K562 (cell line): ENCODE measurements around the gene PODXL. TPM values are rescaled to one million over a fixed set of nuclear protein-coding genes. Genes with fewer than 3 reads are reported as not detected.

Experiments
- ASH1L ChIP-seq: fragments of 450-650 bp; IDR thresholded peaks from 2 replicates; pipeline ENCODE4 v1.6.1; 2018; ENCODE audit warnings: borderline replicate concordance, mild to moderate bottlenecking, low read depth; ENCODE audit not compliant: partially characterized antibody
- BCOR ChIP-seq: fragments of 450-650 bp; IDR thresholded peaks from 2 replicates; pipeline ENCODE4 v1.6.1; 2016
- ETV6 ChIP-seq, 3 experiments: fragments of 150-350 bp in 1 of 3; sonication (generic) in 1 of 3; formaldehyde crosslinking in 1 of 3; IDR thresholded peaks; 2 replicates each; pipeline versions ENCODE4 v1.6.1 to v1.8.0; 2014 to 2022; ENCODE audit warnings: borderline replicate concordance in 2 of 3, low read depth in 2 of 3, antibody characterized with exemption in 1 of 3, low read length in 1 of 3, mild to moderate bottlenecking in 1 of 3, missing genetic modification reagents in 1 of 3
- FOS ChIP-seq: IDR thresholded peaks from 3 replicates; pipeline ENCODE4 v1.6.1; 2011; ENCODE audit not compliant: insufficient read length; ENCODE audit errors: extremely low read depth
- KLF16 ChIP-seq: IDR thresholded peaks from 2 replicates; pipeline ENCODE4 v1.6.1; 2016; ENCODE audit warnings: antibody characterized with exemption
- NFE2 ChIP-seq: IDR thresholded peaks from 2 replicates; pipeline ENCODE4 v1.6.1; 2014; ENCODE audit warnings: antibody characterized with exemption, low read depth
- NR2C2 ChIP-seq, 2 experiments: fragments of 200-800 bp in 1 of 2; sonication (Bioruptor generic) in 1 of 2; sonication (generic) in 1 of 2; formaldehyde crosslinking in 1 of 2; IDR thresholded peaks; 2 replicates each; pipeline versions ENCODE4 v1.6.1 to v1.8.0; 2016 to 2022; ENCODE audit warnings: mild to moderate bottlenecking in 1 of 2, missing compliant biosample characterization in 1 of 2, missing genetic modification characterization in 1 of 2, missing genetic modification reagents in 1 of 2
- ZNF217 ChIP-seq: sonication (generic); formaldehyde crosslinking; IDR thresholded peaks from 2 replicates; pipeline ENCODE4 v1.8.0; 2022; ENCODE audit warnings: mild to moderate bottlenecking, missing genetic modification reagents
- ZNF785 ChIP-seq: fragments of 250-450 bp; sonication (Bioruptor Pico); IDR thresholded peaks from 2 replicates; pipeline ENCODE4 v1.4.0; 2020; ENCODE audit warnings: mild to moderate bottlenecking
- polyA plus RNA-seq, 8 experiments: library from polyadenylated mRNA; depleted of rRNA in 4 of 8; stranded (reverse) in 5 of 8; unstranded in 3 of 8; fragments of >200 nt; fragmentation: Nextera tagmentation in 2 of 8; fragmentation: Illumina TruSeq in 1 of 8; extraction: Ambion mirVana in 2 of 8; extraction: Trizol in 1 of 8; gene quantifications; 2 replicates each; pipeline versions ENCODE4 v1.2.1 to v1.2.3, GENCODE V29; 2011 to 2014; ENCODE audit warnings: inconsistent platforms in 1 of 8, missing spikeins in 1 of 8
- total RNA-seq, 7 experiments: library from RNA; depleted of rRNA in 6 of 7; stranded (reverse); fragments of >200 nt in 6 of 7; fragmentation: Illumina TruSeq in 2 of 7; extraction: Trizol in 2 of 7; gene quantifications; 2 replicates each; pipeline versions ENCODE4 v1.2.1 to v1.2.3, GENCODE V29; 2011 to 2021; ENCODE audit warnings: low replicate concordance in 1 of 7
- TF ChIP-seq, protein P1 (sequence below), 2 experiments: fragments of 450-650 bp; IDR thresholded peaks; 2 replicates each; pipeline ENCODE4 v1.6.1; 2018; ENCODE audit warnings: mild to moderate bottlenecking in 2 of 2, low read depth in 1 of 2; ENCODE audit not compliant: partially characterized antibody in 2 of 2
- TF ChIP-seq, protein P2 (sequence below): sonication (generic); formaldehyde crosslinking; IDR thresholded peaks from 2 replicates; pipeline ENCODE4 v1.8.0; 2022; ENCODE audit warnings: mild to moderate bottlenecking, missing genetic modification reagents
- TF ChIP-seq, protein P3 (sequence below): sonication (generic); formaldehyde crosslinking; IDR thresholded peaks from 2 replicates; pipeline ENCODE4 v1.9.0; 2022; ENCODE audit warnings: mild to moderate bottlenecking, missing genetic modification reagents
- TF ChIP-seq, protein P4 (sequence below): fragments of 450-650 bp; formaldehyde crosslinking; conservative IDR thresholded peaks from 2 replicates; pipeline ENCODE4 v1.4.0; 2022; ENCODE audit warnings: mild to moderate bottlenecking, missing genetic modification characterization
- TF ChIP-seq, protein P5 (sequence below): fragments of 450-650 bp; formaldehyde crosslinking; IDR thresholded peaks from 2 replicates; pipeline ENCODE4 v1.4.0; 2020; ENCODE audit warnings: mild to moderate bottlenecking, moderate library complexity

PODXL gene
- total and polyA plus RNA-seq, 9 of the 15 experiments (the other 6 are each of a cell fraction or from before 2014, with no cell fraction given) = 0.01 to 0.73 (median 0.07) TPM

DNA sequence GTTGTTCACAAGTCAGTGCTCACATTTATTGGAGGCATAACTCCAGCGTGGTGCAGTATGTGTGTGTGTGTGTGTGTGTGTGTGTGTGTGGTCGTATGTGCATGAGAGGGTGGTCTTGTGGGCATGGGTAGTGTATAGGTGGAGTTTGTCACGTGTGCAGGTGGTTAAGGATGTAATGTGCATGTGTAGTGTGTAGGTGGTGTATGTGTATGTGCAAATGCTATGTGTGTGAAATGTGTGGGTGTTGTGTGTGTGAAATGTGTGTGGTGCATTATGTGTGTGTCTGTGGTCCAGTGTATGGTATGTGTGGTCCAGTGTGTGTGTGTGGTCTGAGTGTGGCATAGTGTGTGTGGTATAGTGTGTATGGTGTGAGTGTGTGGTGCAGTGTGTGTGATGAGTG is 30.3 kb upstream of the PODXL start (continued):
- TF ChIP-seq, protein P1, sequence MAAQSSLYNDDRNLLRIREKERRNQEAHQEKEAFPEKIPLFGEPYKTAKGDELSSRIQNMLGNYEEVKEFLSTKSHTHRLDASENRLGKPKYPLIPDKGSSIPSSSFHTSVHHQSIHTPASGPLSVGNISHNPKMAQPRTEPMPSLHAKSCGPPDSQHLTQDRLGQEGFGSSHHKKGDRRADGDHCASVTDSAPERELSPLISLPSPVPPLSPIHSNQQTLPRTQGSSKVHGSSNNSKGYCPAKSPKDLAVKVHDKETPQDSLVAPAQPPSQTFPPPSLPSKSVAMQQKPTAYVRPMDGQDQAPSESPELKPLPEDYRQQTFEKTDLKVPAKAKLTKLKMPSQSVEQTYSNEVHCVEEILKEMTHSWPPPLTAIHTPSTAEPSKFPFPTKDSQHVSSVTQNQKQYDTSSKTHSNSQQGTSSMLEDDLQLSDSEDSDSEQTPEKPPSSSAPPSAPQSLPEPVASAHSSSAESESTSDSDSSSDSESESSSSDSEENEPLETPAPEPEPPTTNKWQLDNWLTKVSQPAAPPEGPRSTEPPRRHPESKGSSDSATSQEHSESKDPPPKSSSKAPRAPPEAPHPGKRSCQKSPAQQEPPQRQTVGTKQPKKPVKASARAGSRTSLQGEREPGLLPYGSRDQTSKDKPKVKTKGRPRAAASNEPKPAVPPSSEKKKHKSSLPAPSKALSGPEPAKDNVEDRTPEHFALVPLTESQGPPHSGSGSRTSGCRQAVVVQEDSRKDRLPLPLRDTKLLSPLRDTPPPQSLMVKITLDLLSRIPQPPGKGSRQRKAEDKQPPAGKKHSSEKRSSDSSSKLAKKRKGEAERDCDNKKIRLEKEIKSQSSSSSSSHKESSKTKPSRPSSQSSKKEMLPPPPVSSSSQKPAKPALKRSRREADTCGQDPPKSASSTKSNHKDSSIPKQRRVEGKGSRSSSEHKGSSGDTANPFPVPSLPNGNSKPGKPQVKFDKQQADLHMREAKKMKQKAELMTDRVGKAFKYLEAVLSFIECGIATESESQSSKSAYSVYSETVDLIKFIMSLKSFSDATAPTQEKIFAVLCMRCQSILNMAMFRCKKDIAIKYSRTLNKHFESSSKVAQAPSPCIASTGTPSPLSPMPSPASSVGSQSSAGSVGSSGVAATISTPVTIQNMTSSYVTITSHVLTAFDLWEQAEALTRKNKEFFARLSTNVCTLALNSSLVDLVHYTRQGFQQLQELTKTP (IDR thresholded peaks at IDR 0.05; ENCODE audit: low read depth in 1 of 2, partially characterized antibody in 2 of 2) = no peak
- TF ChIP-seq, protein P2, sequence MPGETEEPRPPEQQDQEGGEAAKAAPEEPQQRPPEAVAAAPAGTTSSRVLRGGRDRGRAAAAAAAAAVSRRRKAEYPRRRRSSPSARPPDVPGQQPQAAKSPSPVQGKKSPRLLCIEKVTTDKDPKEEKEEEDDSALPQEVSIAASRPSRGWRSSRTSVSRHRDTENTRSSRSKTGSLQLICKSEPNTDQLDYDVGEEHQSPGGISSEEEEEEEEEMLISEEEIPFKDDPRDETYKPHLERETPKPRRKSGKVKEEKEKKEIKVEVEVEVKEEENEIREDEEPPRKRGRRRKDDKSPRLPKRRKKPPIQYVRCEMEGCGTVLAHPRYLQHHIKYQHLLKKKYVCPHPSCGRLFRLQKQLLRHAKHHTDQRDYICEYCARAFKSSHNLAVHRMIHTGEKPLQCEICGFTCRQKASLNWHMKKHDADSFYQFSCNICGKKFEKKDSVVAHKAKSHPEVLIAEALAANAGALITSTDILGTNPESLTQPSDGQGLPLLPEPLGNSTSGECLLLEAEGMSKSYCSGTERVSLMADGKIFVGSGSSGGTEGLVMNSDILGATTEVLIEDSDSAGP = 0 out of 2 replicates have a peak, but pooled peaks have one; percentile 19
- TF ChIP-seq FOS = no peak
- TF ChIP-seq ZNF785 (CRISPR knock-in tag) = no peak
- TF ChIP-seq, protein P3, sequence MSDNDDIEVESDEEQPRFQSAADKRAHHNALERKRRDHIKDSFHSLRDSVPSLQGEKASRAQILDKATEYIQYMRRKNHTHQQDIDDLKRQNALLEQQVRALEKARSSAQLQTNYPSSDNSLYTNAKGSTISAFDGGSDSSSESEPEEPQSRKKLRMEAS (CRISPR knock-in tag) = no peak
- TF ChIP-seq ZNF217 (CRISPR knock-in tag) = no peak
- TF ChIP-seq NFE2 = no peak
- no peak for TF ChIP-seq BCOR
- TF ChIP-seq, protein P4, sequence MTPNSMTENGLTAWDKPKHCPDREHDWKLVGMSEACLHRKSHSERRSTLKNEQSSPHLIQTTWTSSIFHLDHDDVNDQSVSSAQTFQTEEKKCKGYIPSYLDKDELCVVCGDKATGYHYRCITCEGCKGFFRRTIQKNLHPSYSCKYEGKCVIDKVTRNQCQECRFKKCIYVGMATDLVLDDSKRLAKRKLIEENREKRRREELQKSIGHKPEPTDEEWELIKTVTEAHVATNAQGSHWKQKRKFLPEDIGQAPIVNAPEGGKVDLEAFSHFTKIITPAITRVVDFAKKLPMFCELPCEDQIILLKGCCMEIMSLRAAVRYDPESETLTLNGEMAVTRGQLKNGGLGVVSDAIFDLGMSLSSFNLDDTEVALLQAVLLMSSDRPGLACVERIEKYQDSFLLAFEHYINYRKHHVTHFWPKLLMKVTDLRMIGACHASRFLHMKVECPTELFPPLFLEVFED (CRISPR knock-in tag) = peak; percentile 92
- no peak for TF ChIP-seq ASH1L
- TF ChIP-seq, protein P5, sequence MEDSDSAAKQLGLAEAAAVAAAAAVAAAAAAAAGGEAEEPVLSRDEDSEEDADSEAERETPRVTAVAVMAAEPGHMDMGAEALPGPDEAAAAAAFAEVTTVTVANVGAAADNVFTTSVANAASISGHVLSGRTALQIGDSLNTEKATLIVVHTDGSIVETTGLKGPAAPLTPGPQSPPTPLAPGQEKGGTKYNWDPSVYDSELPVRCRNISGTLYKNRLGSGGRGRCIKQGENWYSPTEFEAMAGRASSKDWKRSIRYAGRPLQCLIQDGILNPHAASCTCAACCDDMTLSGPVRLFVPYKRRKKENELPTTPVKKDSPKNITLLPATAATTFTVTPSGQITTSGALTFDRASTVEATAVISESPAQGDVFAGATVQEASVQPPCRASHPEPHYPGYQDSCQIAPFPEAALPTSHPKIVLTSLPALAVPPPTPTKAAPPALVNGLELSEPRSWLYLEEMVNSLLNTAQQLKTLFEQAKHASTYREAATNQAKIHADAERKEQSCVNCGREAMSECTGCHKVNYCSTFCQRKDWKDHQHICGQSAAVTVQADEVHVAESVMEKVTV = no peak
- TF ChIP-seq ETV6 (IDR thresholded peaks at IDR 0.05; ENCODE audit: borderline replicate concordance in 1 of 2, low read depth in 2 of 2, low read length in 1 of 2) = no peak
- no peak for TF ChIP-seq ETV6 (CRISPR knock-in tag; IDR thresholded peaks at IDR 0.05; ENCODE audit: borderline replicate concordance)
- no peak for TF ChIP-seq NR2C2 (CRISPR knock-in tag; IDR thresholded peaks at IDR 0.05)
- TF ChIP-seq NR2C2 (tag; IDR thresholded peaks at IDR 0.05) = no peak
- TF ChIP-seq KLF16 = no peak
